ENCODE measurements around the gene SCN1B.

The SCN1B gene

GRCh38 chr19:35074426-35075201 is 44.3 kb downstream of the SCN1B start:
- no peak for DNase-seq (ENCODE audit: low read depth in 3 of 3)

DNA sequence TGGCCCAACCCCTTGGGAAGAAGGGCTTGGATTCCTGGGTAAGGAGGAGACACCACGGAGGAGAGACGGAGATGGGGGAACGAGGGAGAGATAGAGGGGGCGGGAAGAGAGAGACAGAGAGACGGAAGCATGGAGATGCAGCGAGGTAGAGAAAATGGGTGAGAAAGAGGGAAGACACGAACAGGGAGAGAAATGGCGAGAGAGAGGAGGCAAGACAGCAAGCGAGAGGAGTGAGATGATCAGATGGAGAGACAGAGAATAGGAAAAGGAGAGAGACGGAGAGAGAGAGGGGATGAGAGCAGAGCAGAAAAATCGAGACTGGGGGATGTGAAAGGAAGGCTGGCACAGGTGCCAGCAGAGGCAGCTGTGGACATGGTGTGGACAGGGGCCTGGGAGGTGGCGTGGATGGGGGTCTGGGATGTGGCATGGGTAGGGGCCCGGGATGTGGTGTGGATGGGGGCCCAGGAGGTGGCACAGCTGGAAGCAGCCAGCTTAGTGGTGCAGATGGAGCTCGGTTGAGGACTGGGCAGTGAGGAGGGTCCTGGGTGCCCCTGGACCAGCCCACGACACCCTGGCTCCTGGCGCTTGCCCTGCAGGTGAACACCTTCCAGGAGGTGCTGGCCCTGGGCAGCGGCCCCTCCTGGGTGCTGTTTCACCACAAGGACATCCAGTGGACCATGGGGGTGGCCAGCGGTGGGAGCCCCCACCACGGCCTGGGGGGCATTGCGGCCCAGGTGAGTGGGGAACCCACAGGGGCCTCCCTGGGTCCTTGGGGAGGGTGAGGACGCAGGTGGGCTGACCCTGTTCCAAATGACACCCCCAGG is 45.1 kb downstream of the SCN1B start:
- DNase-seq (ENCODE audit: low read depth in 3 of 3), result no peak

DNA sequence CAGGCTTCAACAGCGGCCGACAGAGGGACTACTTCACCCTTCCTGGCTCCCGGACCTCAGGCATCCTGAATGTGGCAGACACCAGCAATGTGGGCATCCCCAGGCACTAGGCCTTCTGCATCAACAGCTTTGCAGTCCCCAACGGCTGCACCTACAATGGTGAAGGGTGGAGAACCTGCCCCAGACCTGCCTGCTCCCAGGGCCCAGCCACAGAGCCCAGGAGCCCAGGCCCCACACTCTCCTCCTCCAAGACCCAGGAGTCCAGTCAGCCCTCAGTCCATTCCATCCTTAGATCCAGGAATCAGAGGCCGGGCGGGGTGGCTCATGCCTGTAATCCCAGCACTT is 45.7 kb downstream of the SCN1B start:
- DNase-seq (ENCODE audit: low read depth in 3 of 3), result no peak

- DNase-seq (ENCODE audit: low read depth in 3 of 3), result no peak
These were observed 46.4 kb downstream of the SCN1B start for GRCh38 chr19:35076657-35077056.

GRCh38 chr19:35077411-35078223 is 47.3 kb downstream of the SCN1B start:
- DNase-seq (ENCODE audit: low read depth in 3 of 3), result no peak

GRCh38 chr19:35079826-35080225 is 49.6 kb downstream of the SCN1B start:
- no peak for DNase-seq (ENCODE audit: low read depth in 3 of 3)

DNA sequence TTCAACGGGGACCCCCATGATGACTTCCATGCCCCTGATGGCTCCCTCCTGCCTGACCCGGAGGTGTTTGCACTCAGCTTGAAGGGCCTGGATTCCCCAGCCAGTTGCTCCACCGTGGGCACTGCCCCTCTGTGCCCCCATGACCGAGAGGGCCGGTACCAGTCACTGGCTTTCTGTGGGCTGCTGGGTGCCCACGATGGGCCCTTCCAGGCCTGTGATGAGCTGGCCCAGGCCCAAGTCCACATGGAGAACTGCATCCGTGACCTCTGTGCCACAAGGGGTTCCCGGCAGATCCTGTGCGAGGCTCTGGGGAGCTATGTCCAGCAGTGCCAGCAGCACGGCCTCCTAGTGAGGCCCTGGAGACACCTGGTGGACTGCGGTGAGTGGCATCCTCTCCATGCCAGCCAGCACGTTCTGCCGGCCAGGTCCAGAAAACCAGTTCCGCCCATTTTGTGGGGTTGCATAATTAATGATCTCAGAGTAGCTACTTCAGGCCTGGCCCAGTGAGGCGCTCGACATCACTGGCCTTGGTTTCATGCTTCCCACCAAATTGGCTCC is 50.4 kb downstream of the SCN1B start:
- no peak for DNase-seq (ENCODE audit: low read depth in 3 of 3)

DNA sequence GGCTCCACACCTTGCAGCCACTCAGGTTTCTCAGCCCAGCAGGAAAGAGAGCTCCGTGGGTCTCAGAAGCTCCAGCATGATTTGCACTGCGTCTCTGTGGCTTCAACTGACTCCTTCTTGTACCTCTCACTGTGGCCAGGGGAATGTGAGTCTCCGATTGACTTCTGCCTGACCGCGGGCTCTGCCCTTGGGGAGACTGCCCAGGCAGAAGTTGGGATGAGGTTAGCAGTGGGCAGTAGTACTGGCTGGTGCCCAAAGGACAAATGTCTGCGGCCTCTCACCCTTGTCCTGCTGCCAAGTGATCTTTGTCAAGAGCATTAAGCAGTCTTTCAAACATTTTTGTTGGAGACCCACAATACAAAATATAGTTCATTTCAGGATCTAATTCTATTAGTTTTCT is 50.9 kb downstream of the SCN1B start:
- no peak for DNase-seq (ENCODE audit: low read depth in 3 of 3)

DNA sequence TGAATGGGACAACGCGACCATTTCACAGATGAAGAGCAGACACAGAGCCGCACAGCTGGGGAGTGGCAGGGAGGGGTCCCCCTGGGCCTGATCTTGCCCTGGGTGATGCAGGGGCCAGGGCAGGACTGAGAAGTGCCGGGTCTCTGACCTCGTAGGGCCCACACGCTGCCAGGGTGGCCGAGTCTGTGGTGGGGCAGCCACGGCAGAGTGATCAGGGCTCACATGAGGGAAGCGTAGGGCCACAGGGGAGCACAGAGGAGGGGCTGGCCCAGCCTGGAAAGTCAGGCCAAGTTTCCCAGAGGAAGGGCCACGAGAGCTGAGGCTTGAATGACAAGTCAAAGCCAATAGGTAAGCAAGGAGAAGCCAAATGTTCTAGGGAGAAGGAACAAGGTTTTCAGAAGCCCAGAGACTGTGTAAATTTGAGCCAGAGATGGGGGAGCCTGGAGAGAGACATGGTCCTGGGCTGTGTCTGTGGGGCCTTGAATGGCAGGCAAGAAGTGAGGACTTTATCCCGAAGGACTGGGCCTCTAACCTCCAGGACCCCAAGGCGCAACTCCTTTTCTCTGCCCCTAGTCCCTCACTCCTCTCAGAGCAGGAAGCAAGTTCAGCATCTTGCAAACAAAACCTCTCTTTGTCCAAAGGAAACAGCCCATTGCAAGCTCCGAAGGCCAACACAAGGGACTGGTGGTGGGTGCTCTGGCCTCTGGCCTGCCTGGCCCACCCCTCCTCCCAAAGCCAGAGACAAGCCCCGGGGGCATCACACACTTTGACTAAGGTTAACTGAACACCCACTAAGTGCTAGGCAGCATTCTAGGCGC is 53.6 kb downstream of the SCN1B start:
- DNase-seq (ENCODE audit: low read depth in 3 of 3), result no peak

GRCh38 chr19:35084509-35084762 is 54.2 kb downstream of the SCN1B start:
- no peak for DNase-seq (ENCODE audit: low read depth in 3 of 3)

GRCh38 chr19:35085947-35086346 is 55.7 kb downstream of the SCN1B start:
- no peak for DNase-seq (ENCODE audit: low read depth in 3 of 3)

DNA sequence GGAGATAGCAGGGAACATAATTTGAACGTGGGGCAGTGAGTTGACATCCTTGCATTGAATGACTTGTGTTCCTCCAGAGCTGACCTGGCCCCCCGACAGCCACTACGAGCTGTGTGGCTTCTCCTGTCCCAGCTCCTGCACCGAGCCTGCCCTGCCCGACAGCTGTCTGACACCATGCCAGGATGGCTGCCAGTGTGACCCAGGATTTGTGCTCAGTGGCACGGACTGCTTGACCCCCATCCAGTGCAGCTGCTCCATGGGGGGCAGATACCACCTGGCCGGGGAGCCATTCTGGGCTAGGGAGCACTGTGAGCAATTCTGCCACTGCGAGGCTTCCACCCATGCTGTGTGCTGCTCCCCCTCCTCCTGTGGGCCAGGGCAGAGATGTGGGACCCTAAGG is 56.2 kb downstream of the SCN1B start:
- no peak for DNase-seq (ENCODE audit: low read depth in 3 of 3)

DNA sequence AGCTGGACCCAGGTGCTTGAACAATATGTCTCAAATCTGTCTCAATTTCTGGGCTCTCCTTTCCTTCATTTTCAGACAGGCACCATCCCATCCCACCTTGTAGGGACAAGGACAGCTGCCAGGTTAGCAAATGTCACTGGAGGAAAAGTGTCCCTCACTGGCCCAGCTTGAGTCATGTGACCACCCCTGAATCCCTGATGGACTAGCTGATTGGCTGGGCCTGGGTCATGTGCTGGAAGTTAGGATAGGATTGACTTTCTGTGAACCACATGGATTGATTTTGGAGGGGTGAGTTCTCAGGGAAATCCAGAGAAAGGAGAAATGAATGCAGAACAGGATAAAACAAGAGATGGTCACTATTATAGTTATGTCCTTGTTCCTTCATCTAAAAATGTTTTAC is 57.1 kb downstream of the SCN1B start:
- no peak for DNase-seq (ENCODE audit: low read depth in 3 of 3)

DNA sequence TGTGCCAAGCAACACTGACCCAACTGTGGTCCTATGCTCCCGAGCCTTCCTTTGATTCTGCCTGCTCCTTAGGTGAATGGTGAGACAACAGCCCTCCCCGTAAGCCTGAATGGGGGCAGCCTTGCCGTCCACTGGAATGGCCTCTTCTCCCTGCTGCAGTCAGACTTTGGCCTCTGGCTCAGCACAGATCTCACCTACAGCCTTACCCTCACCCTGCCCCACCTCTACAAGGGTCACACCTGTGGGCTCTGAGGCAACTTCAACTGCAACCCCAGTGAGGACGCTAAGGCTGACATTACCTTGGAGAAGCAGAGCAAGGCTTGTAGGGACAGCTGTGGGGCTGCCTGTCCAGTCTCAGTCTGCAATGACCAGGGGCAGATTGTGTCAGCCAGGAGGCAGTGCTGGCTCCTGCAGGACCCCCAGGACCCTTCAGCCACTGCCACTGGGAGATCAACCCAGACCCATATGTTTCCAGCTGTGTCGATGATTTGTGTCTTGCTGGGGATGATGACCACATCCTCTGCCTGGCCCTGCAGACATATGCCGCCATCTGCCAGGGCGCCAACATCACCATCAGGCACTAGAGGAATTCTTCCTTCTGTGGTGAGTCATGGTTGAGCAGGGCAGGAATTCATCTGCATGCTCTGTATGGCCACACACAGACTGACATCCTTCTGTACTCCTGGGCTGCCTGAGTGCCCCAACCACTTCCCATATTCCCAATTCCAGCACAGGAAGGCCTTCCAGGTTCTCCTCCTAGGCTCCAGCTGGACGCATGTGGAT is 58.1 kb downstream of the SCN1B start:
- no peak for DNase-seq (ENCODE audit: low read depth in 3 of 3)

DNA sequence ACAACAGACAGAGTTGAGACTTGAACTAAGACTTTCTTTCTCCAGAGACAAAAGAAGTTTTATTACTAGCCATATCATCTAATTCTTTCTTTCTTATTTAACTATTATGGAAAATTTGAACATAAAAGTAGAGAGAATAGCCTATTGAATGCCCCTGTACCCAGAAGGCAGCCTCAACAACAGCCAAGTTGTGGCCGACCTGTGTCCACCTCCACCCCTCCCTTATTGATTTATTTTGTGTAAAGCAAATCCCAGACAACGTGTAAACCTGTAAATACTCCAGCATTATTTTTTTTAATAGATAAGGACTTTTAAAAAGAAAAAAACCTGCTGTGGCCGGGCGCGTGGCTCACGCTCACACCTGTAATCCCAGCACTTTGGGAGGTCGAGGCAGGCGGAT is 59.3 kb downstream of the SCN1B start:
- no peak for DNase-seq (ENCODE audit: low read depth in 3 of 3)
